SW480 (cell line): ENCODE results near the gene PTPN3.
A peak's percentile ranks its signal among the peaks of the same experiment; 100 is the strongest.

ENCODE experiments used
- DNase-seq: peaks from one replicate; pipeline ENCODE4 v3.0.0-alpha.2; 2016; ENCODE audit warnings: low spot score

The PTPN3 gene

GRCh38 chr9:109454041-109454440, 44.1 kb downstream of the PTPN3 start:
- no peak for DNase-seq

- DNase-seq = no peak
Measured at GRCh38 chr9:109453210-109453842, 44.8 kb downstream of the PTPN3 start.

GRCh38 chr9:109452761-109453160, 45.3 kb downstream of the PTPN3 start:
- DNase-seq = no peak

- no peak for DNase-seq
Measured at GRCh38 chr9:109451311-109452025, 46.6 kb downstream of the PTPN3 start.

GRCh38 chr9:109450346-109450745, 47.8 kb downstream of the PTPN3 start:
- DNase-seq = no peak

GRCh38 chr9:109449036-109449798, 48.9 kb downstream of the PTPN3 start:
- DNase-seq = no peak

- DNase-seq = no peak
Measured at GRCh38 chr9:109448223-109448622, 49.9 kb downstream of the PTPN3 start.

- DNase-seq = no peak
Measured at GRCh38 chr9:109447329-109448076, 50.6 kb downstream of the PTPN3 start.

- no peak for DNase-seq
Measured at GRCh38 chr9:109444771-109445320, 53.3 kb downstream of the PTPN3 start.

- DNase-seq = no peak
Measured at GRCh38 chr9:109442716-109443115, 55.4 kb downstream of the PTPN3 start.

- DNase-seq = no peak
Measured at GRCh38 chr9:109441296-109441695, 56.8 kb downstream of the PTPN3 start.

- peak; percentile 75 for DNase-seq
Measured at GRCh38 chr9:109440797-109441287, 57.3 kb downstream of the PTPN3 start.

- no peak for DNase-seq
Measured at GRCh38 chr9:109440117-109440515, 58.0 kb downstream of the PTPN3 start.

GRCh38 chr9:109439378-109440116, 58.6 kb downstream of the PTPN3 start:
- DNase-seq = no peak

GRCh38 chr9:109437286-109437685, 60.8 kb downstream of the PTPN3 start:
- no peak for DNase-seq

- no peak for DNase-seq
Measured at GRCh38 chr9:109436071-109436470, 62.0 kb downstream of the PTPN3 start.

- no peak for DNase-seq
Measured at GRCh38 chr9:109433476-109433875, 64.6 kb downstream of the PTPN3 start.

- DNase-seq = no peak
Measured at GRCh38 chr9:109430231-109430630, 67.9 kb downstream of the PTPN3 start.

GRCh38 chr9:109428854-109429253, 69.3 kb downstream of the PTPN3 start:
- no peak for DNase-seq

- DNase-seq = no peak
Measured at GRCh38 chr9:109427886-109428285, 70.2 kb downstream of the PTPN3 start.
